GM21528 (cell line): ENCODE data around the gene MON1B.
"Not testable (repeated sequence)": the region's sequence is repeated elsewhere in the genome, so short reads cannot be mapped to it uniquely, and the experiment has no call there.

Source experiments
- ATAC-seq: cut with Tn5 transposase; IDR thresholded peaks from one replicate; pipeline ENCODE4 v1.9.1; 2021; ENCODE audit warnings: mild to moderate bottlenecking, moderate library complexity; ENCODE audit not compliant: unreplicated experiment, low FRiP score

The MON1B gene

DNA sequence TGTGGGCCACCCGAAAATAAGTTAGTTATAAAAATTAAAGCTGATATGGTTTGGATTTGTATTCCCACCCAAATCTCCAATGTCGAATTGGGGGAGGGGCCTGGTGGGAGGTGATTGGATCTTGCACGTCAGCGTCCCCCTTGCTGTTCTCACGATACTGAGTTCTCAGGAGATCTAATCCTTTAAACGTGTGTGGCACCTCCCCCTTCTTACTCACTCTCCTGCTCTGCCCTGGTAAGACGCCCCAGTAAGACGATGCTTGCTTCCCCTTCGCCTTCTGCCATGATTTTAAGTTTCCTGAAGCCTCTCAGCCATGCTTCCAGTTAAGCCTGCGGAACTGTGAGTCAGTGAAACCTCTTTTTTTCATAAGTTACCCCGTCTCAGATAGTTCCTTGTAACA lies 43.6 kb downstream of the MON1B start:
- ATAC-seq, result no peak

DNA sequence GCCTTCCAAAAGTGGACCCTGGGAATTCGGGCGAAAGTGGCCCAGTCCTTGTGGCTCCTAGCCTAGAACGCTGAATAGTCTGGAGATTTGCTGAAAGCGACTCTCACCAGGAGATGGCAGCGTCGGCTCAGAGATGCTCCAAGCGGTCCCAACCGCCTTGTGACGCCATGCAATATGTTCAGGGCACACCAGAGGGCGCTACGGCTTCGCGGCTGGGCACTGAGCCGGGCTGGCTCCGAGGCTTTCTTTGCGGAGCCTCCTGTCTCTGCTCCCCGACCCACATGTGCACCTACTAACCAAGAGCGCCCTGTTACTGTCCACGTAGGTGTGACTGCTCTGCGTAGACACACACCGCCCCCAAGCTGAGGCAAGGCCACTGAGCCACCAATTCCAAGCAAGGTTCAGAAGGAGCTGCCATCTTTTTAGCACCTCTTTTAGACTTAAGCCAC lies 45.1 kb downstream of the MON1B start:
- peak; percentile 100 for ATAC-seq

- no peak for ATAC-seq
Measured at GRCh38 chr16:77238593-77238992, 47.6 kb downstream of the MON1B start.

DNA sequence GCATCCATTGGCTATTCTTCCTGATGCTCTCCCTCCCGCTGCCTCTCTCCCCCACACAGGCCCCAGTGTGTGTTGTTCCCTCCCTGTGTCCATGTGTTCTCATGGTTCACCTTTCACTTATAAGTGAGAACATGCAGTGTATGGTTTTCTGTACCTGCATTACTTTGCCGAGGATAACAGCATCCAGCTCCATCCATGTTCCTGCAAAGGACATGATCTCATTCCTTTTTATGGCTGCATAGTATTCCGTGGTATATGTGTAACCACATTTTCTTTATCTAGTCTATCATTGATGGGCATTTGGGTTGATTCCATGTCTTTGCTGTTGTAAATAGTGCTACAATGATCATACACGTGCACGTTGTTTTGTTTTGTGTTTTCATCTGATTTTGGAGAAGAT lies 51.5 kb downstream of the MON1B start:
- ATAC-seq, result not testable (repeated sequence)

- no peak for ATAC-seq
Measured at GRCh38 chr16:77246150-77246549, 55.2 kb downstream of the MON1B start.

DNA sequence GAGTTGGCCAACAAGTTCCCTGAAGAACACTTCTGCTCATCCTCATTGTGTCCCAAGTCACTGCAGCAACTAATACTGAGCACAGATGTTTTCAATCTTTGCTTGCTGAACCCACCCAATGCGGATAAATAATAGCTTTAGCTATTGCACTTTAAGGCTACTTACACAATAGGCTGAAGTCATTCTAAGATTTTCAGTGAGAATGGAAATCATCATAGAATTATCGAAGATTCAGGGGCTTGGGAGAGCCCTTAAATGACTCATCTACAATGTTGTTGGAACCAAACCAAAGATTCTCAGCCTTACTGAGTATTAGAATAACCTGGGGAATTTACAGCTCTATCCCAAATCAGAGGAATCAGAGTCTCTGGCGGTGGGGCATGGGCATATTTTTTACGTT lies 59.4 kb downstream of the MON1B start:
- no peak for ATAC-seq
